Measurements from ENCODE around the gene PCNX2.

DNA sequence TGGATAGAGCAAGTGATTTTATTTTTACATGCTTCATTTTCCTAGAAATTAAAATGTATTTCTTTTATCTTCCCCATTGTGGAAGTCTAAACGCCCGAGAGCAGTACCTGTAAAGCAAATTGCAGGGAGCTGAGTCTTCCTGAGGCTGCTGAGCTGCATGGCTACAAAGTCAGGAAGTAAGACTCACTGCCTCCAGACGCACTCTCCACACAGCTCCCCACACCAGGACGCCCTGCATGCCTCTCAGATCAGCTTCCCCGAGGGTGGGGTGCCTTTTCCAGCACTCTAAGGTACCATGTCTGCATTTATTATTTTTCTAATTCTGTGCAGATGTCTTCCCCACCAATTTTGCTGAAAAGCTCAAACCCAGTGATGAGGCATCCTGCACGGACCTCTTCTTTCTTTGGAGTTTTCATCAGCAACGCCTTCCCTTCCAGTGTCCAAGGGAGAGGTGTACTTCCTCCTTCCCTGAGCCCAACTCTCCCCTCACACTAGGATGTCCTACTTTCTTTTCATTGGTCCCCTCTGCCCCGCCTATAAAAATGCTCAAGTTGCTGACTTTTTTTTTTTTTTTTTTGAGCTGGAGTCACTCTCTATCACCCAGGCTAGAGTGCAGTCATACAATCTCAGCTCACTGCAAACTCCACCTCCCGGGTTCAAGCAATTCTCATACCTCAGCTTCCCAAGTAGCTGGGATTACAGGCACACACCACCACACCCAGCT lies 114.7 kb downstream of the PCNX2 start:
- TF ChIP-seq CTCF (IDR thresholded peaks at IDR 0.05) (no peak), POLR2A (IDR thresholded peaks at IDR 0.05) (no peak)

Data from esophagus squamous epithelium (tissue), 4 donors.